ENCODE results near the gene EZR. TPM values are rescaled to one million over a fixed set of nuclear protein-coding genes. Genes with fewer than 3 reads are reported as not detected.
A peak's percentile ranks its signal among the peaks of the same experiment; 100 is the strongest.

Gene EZR
- total RNA-seq, 2 donors from 2014 or later: 161 to 197 TPM

GRCh38 chr6:158801655-158802294 lies 17.4 kb downstream of the EZR start:
- DNase-seq (ENCODE audit: low spot score): peak; percentile 74
- no peak overlapping the region for H3K4me3 ChIP-seq
- TF ChIP-seq CTCF (IDR thresholded peaks at IDR 0.05): no peak
- H3K4me1 ChIP-seq: peaks cover 0 to 76% of the 10 kb centered on the region in 2 donors
- no peaks in the 10 kb centered on the region for H3K36me3 ChIP-seq
- H3K27me3 ChIP-seq: no peaks in the 10 kb centered on the region
- H3K27ac ChIP-seq: peak overlapping the region; percentile 78 to 85
- H3K9me3 ChIP-seq: no peaks in the 10 kb centered on the region

- TF ChIP-seq CTCF (IDR thresholded peaks at IDR 0.05): peak in 1 of 2 donors; percentile 51
- H3K4me3 ChIP-seq: no peak overlapping the region
- H3K4me1 ChIP-seq: peaks cover 0 to 89% of the 10 kb centered on the region in 2 donors
- no peaks in the 10 kb centered on the region for H3K36me3 ChIP-seq
- H3K9me3 ChIP-seq: no peaks in the 10 kb centered on the region
- no peak for DNase-seq (ENCODE audit: low spot score)
- peak overlapping the region; percentile 78 to 85 for H3K27ac ChIP-seq
- no peaks in the 10 kb centered on the region for H3K27me3 ChIP-seq
Measured at GRCh38 chr6:158799051-158799792, 19.9 kb downstream of the EZR start.

GRCh38 chr6:158798311-158798710 lies 20.9 kb downstream of the EZR start:
- TF ChIP-seq CTCF (IDR thresholded peaks at IDR 0.05): no peak
- no peaks in the 10 kb centered on the region for H3K9me3 ChIP-seq
- H3K4me3 ChIP-seq: no peak overlapping the region
- H3K4me1 ChIP-seq: peaks cover 0 to 86% of the 10 kb centered on the region in 2 donors
- H3K36me3 ChIP-seq: no peaks in the 10 kb centered on the region
- H3K27ac ChIP-seq: peak overlapping the region; percentile 78 to 85
- no peak for DNase-seq (ENCODE audit: low spot score)
- no peaks in the 10 kb centered on the region for H3K27me3 ChIP-seq

DNA sequence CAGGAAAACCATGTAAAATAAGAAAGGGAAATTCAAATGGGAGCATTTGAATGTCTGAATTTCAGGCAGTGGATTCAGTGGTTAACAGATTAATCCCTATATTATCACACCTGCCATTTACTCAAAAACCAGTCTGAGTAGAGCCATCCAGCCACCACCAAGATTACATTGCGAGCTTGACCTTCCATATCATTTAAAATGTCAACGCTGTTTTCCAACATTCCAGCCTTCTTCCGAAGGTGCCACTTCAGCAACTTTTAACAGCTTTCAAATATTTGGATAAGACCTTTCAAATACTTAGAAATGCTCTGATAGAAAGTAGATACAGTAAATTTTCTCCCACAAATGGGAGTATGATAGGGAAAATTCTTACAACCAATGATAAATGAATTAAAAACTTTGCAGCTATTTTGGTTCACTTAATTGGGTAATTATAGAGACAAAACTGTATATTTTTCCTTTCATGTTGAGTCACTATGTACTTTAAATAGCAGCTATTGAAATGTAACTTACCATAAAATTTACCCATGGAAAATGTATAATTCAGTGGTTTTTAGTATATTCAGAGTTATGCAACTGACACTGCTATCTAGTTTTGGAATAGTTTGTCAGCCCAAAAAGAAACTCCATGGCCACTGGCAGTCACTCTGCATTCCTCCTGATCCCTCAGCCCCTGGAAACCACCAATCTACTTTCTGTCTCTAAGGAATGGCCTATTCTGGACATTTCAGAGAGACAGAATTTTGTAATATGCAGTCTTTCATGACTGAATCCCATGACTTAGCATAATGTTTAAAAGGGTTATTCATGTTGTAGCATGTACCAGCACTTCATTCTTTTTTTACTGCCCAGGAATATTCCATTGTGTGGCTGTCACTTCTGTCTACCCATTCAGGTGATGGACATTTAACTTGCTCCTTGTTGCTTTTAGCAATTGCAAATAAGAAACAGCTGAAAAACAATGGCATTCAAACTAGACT lies 21.5 kb downstream of the EZR start:
- Histone ChIP-seq H3K4me3 (no peak overlapping the region), H3K27ac (peak overlapping the region; percentile 78 to 85), H3K4me1 (peaks cover 0 to 87% of the 10 kb centered on the region in 2 donors), H3K9me3 (no peaks in the 10 kb centered on the region), H3K27me3 (no peaks in the 10 kb centered on the region), H3K36me3 (no peaks in the 10 kb centered on the region)
- no peak for TF ChIP-seq CTCF (IDR thresholded peaks at IDR 0.05)
- no peak for DNase-seq (ENCODE audit: low spot score)

- Histone ChIP-seq H3K27me3 (no peaks in the 10 kb centered on the region), H3K4me3 (no peak overlapping the region), H3K27ac (peak overlapping the region; percentile 20 to 85), H3K4me1 (peaks cover 0 to 86% of the 10 kb centered on the region in 2 donors), H3K9me3 (no peaks in the 10 kb centered on the region), H3K36me3 (no peaks in the 10 kb centered on the region)
- TF ChIP-seq CTCF (IDR thresholded peaks at IDR 0.05): no peak
- DNase-seq (ENCODE audit: low spot score): no peak
Measured at GRCh38 chr6:158796353-158796752, 22.8 kb downstream of the EZR start.

Data from right atrium auricular region (tissue), 2 donors.